Mesodermal cell (in vitro differentiated cells): ENCODE results near the gene XKR3.
"Not testable (repeated sequence)": the region's sequence is repeated elsewhere in the genome, so short reads cannot be mapped to it uniquely, and the experiment has no call there.

Experiments
- H3K27ac ChIP-seq: 2 replicates; pipeline ENCODE4 v1.7.0; 2013; ENCODE audit warnings: mild to moderate bottlenecking, low read depth, low read length, moderate library complexity; ENCODE audit not compliant: severe bottlenecking
- H3K36me3 ChIP-seq: 2 replicates; pipeline ENCODE4 v1.7.1; 2013; ENCODE audit warnings: mild to moderate bottlenecking, low read length, moderate library complexity; ENCODE audit not compliant: control insufficient read depth, insufficient read depth
- H3K4me1 ChIP-seq: one replicate; pipeline ENCODE4 v1.7.1; 2013; ENCODE audit warnings: mild to moderate bottlenecking, low read length; ENCODE audit not compliant: insufficient read depth, control insufficient read depth, poor library complexity, severe bottlenecking
- H3K4me3 ChIP-seq: 2 replicates; pipeline ENCODE4 v1.7.0; 2013; ENCODE audit warnings: low read length, control low read depth, mild to moderate bottlenecking; ENCODE audit not compliant: insufficient read depth, poor library complexity, severe bottlenecking; ENCODE audit errors: extremely low read depth
- H3K9me3 ChIP-seq: 2 replicates; pipeline ENCODE4 v1.7.1; 2013; ENCODE audit warnings: mild to moderate bottlenecking, low read length, moderate library complexity; ENCODE audit not compliant: control insufficient read depth
- WGBS, 2 experiments: methylation state at CpG; one replicate each; pipeline ENCODE4 v1.1.5; 2013; ENCODE audit warnings: missing lambda C conversion rate in 2 of 2; ENCODE audit not compliant: insufficient coverage in 2 of 2; 5-methylcytosine and 5-hydroxymethylcytosine counted together

The XKR3 gene

GRCh38 chr22:16748160-16748929, 76.9 kb downstream of the XKR3 start:
- H3K4me3 ChIP-seq, H3K4me1 ChIP-seq, H3K27ac ChIP-seq, H3K36me3 ChIP-seq: not testable (repeated sequence)
- WGBS, 2 experiments, result 85 to 94% methylated on average over 26 to 38 of the region's 45 CpGs
- peaks cover 12% of the 10 kb centered on the region for H3K9me3 ChIP-seq

- H3K4me3 ChIP-seq, H3K27ac ChIP-seq, H3K4me1 ChIP-seq, H3K36me3 ChIP-seq: not testable (repeated sequence)
- 79 to 83% methylated on average over 16 to 17 of the region's 21 CpGs for WGBS, 2 experiments
- peaks cover 12% of the 10 kb centered on the region for H3K9me3 ChIP-seq
These were observed 77.7 kb downstream of the XKR3 start for GRCh38 chr22:16747266-16748159.

GRCh38 chr22:16734271-16734670, 90.9 kb downstream of the XKR3 start:
- H3K9me3 ChIP-seq, result peaks cover 23% of the 10 kb centered on the region
- not testable (repeated sequence) for H3K4me1 ChIP-seq, H3K36me3 ChIP-seq, H3K4me3 ChIP-seq, H3K27ac ChIP-seq
- 0 to 33% methylated on average over 1 of the region's 1 CpG for WGBS, 2 experiments
